ENCODE measurements around the gene GBP7.
"Not testable (repeated sequence)": the region's sequence is repeated elsewhere in the genome, so short reads cannot be mapped to it uniquely, and the experiment has no call there.

The GBP7 gene, protein sequence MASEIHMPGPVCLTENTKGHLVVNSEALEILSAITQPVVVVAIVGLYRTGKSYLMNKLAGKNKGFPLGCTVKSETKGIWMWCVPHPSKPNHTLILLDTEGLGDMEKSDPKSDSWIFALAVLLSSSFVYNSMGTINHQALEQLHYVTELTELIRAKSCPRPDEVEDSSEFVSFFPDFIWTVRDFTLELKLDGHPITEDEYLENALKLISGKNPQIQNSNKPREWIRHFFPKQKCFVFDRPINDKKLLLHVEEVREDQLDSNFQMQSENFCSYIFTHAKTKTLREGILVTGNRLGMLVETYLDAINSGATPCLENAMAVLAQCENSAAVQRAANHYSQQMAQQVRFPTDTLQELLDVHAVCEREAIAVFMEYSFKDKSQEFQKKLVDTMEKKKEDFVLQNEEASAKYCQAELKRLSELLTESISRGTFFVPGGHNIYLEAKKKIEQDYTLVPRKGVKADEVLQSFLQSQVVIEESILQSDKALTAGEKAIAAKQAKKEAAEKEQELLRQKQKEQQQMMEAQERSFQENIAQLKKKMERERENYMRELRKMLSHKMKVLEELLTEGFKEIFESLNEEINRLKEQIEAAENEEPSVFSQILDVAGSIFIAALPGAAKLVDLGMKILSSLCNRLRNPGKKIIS

DNA sequence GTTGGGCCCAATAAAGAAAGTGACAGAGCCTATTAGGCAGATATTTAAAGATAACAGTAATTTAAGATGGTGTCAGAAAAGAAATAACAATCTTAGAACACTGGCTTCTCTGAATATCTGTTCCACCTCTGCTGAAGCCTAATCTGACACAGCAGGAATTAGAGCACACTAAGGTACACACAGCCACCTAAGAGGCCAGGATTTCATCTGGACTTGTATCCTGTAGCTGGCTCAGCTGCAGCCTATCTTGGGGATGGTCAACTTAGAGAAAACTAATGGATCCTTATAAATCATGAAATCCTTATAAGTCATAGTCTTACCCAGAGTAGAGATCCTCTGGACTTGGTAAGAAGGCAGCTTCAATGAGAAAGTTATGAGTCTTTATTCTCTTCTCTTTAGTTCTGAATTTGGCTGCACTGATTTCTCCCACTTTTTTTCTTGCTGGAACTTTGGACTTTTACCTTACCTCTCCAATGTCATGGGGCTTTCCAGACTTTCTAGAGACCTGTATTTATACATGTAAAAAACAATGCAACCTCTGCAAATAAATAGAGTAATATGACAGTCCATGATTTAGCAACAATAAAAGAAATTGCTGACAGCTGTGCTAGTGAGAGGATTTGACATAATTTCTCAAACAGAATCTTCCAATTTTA is at the start of gene GBP7:
GBP7 (minus strand) TSS at position 403 of the 656 bp plus-strand sequence. CDS start 4,068 bp downstream, outside the sequence.
- DNase-seq (ENCODE audit: low read depth), result no peak
- TF ChIP-seq, protein P1, sequence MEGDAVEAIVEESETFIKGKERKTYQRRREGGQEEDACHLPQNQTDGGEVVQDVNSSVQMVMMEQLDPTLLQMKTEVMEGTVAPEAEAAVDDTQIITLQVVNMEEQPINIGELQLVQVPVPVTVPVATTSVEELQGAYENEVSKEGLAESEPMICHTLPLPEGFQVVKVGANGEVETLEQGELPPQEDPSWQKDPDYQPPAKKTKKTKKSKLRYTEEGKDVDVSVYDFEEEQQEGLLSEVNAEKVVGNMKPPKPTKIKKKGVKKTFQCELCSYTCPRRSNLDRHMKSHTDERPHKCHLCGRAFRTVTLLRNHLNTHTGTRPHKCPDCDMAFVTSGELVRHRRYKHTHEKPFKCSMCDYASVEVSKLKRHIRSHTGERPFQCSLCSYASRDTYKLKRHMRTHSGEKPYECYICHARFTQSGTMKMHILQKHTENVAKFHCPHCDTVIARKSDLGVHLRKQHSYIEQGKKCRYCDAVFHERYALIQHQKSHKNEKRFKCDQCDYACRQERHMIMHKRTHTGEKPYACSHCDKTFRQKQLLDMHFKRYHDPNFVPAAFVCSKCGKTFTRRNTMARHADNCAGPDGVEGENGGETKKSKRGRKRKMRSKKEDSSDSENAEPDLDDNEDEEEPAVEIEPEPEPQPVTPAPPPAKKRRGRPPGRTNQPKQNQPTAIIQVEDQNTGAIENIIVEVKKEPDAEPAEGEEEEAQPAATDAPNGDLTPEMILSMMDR (IDR thresholded peaks at IDR 0.05; ENCODE audit: low read depth, low read length, missing control alignments), result no peak

DNA sequence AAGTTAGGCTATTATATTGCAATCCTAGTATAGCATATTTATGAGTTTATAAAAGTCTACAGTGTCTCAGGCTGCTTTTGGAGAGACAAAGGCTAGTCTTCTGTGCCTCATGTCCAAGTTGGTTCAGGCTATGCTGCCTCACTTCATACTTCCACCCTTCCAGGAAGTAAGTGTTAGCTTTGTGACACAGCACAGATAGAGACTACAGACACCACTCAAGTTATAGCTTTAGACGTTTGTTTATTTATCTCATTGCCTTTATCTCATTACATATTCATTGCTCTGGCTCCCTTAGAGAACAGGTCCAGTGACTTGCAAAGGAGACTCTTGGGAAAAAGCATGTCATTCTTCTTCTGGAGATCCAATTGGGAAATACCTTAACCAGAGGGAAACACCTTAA is 45.5 kb upstream of the GBP7 start:
- no peak overlapping the region for H3K4me3 ChIP-seq (ENCODE audit: low read depth, low read length)
- DNase-seq (ENCODE audit: low read depth), result no peak
- TF ChIP-seq, protein P1 (IDR thresholded peaks at IDR 0.05; ENCODE audit: low read depth, low read length, missing control alignments), result no peak

More for the DNA sequence above, at the start of gene GBP7:
- H3K4me3 ChIP-seq (ENCODE audit: low read depth, low read length), result no peak within 1 kb of the TSS

DNA sequence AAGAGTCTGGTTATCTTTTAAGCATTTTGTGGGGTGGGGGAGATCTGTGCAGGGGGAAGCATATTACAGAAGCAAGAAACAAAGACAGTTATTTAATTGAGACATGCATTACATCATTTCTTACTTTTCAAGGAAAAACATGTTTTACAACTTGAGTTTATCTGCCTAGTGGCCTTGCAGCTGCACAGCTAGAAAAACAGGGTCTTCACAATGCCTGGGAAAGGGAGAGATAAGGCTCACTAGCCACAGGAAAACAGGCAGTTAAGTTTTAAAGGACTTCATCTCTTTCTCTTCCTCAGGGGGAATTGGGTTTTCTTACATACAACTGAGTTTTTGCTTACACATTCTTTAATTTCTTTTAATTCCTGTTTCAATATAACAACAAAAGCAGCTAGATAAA is 44.0 kb upstream of the GBP7 start:
- H3K4me3 ChIP-seq (ENCODE audit: low read depth, low read length), result not testable (repeated sequence)

DNA sequence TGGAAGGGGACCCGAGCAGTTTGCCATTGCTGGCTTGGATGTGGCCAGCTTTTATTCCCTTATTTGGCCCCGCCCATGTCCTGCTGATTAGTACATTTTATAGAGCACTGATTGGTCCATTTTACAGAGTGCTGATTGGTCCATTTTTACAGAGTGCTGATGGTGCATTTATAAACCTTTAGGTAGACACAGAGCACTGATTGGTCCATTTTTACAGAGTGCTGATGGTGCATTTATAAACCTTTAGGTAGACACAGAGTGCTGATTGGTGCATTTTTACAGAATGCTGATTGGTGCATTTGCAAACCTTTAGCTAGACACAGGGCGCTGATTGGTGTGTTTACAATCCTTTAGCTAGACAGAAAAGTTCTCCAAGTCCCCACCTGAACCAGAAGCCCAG is 43.1 kb upstream of the GBP7 start:
- not testable (repeated sequence) for H3K4me3 ChIP-seq (ENCODE audit: low read depth, low read length); DNase-seq (ENCODE audit: low read depth)

More for the DNA sequence above, 44.0 kb upstream of the GBP7 start:
- DNase-seq (ENCODE audit: low read depth), result not testable (repeated sequence)

DNA sequence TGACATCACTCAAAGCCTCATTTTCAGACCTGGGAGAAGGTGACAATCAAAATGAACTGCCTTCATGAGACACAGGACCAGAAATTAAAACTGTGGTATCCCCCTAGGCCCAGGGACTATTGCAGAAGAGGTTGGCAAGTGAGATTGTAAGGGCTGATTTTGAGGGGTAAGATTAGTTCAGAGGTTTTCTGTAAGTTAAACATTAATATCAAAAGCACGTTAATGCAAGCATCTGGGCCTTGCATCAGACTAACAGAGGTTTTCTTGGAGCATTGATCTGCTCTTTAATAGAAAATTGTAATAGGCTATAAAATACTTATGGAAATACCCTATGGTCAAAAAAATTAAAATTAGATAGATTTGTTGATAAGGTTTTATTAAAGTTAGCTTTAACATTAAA is 37.5 kb upstream of the GBP7 start:
- H3K4me3 ChIP-seq (ENCODE audit: low read depth, low read length), result no peak overlapping the region
- no peak for DNase-seq (ENCODE audit: low read depth)
- TF ChIP-seq, protein P1 (IDR thresholded peaks at IDR 0.05; ENCODE audit: low read depth, low read length, missing control alignments), result no peak

DNA sequence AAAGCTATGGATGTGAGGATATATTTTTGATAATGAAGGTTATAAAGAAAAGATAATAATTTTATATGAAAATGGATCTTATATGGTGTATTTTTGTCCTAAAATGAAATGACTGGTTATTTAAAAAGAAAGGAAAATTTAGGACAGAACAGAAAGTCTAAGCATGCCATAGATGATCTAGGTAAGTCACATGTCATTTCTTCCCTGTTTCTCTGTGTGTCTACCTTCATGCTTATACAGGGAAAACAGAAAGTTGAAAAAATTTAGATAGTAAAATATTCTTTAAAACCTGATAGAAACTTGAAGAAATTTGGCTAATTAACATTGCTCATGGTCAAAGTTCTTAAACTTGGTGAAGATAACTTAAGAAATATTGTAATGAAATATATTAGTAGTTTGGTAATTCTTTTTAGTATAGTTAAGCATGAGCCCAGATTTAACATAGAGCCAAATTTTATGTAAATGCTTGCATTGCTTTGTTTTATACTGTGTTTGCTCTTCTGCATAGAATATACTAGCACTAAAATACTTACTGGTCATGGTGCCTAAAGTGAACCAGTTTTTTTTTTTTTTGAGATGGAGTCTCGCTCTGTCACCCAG is 35.3 kb upstream of the GBP7 start:
- H3K4me3 ChIP-seq (ENCODE audit: low read depth, low read length), result no peak overlapping the region
- TF ChIP-seq, protein P1 (IDR thresholded peaks at IDR 0.05; ENCODE audit: low read depth, low read length, missing control alignments), result no peak

DNA sequence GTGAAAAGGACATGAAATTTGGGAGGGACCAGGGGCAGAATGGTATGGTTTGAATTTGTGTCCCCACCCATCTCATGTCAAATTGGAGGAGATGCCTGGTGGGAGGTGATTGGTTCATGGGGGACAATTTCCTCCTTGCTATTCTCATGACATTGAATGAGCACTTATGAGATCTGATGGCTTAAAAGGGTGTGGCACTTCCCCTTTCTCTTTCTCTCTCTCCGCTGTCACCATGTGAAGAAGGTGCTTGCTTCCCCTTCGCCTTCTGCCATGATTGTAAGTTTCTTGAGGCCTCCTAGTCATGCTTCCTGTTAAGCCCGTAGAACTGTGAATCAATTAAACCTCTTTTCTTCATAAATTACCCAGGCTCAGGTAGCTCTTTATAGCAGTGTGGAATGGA is 30.6 kb upstream of the GBP7 start:
- no peak overlapping the region for H3K4me3 ChIP-seq (ENCODE audit: low read depth, low read length)
- TF ChIP-seq, protein P1 (IDR thresholded peaks at IDR 0.05; ENCODE audit: low read depth, low read length, missing control alignments), result no peak
- no peak for DNase-seq (ENCODE audit: low read depth)

More for the DNA sequence above, 35.3 kb upstream of the GBP7 start:
- DNase-seq (ENCODE audit: low read depth), result no peak

All from GM12864 (cell line).